Activated gamma-delta T cell treated with anti-CD3 and anti-CD28 coated beads, Interleukin-2, amount 50 U/mL, for 16 hours (primary cell): ENCODE measurements around the gene CWF19L1.
A peak's percentile ranks its signal among the peaks of the same experiment; 100 is the strongest.
"Not testable (repeated sequence)": the region's sequence is repeated elsewhere in the genome, so short reads cannot be mapped to it uniquely, and the experiment has no call there.

ENCODE experiments used
- DNase-seq: peaks from one replicate; pipeline ENCODE4 v3.0.0-alpha.2; 2020; ENCODE audit warnings: low read depth

The CWF19L1 gene

DNA sequence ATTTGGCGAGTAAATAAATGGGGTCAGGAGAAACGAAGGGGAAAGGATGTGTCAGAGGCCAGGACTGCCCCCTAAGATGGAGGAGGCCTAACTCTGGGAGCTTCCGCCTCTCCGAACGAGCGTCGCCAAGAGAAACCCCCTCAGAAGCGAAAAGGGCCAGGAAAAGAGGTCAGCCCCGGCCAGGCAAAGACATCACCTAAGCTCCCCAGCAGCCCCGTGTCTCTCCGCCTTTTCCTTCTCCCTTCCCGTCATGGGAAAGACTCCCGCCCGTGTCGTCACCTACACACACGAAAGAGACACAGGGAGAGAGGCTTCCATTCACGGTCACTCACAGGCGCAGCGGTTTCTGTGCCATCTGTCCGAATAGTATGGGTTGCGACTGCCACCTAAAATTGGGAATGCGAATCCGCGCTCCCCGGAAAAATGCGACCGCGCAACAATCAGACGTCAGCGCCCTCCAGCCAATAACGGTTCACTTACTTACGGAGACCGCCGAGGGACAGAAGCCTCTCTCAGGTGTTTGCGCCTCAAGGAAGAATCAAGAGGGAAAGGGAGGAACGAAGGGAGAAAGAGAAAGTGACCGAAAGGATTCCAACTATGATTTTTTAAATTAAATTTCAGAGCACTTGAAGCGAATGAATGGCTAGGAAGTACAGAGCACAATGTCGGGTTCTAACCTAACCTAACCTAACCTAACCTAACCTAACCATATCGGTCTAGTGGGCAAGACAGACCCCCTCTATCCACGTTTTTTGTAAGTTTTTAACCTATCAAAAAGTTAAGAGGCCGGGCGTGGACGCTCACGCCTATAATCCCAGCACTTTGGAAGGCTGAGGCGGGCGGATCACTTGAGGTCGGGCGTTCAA lies at the start of gene CWF19L1:
TSS of gene CWF19L1 (minus strand) at position 400 of the 866 bp plus-strand sequence. CDS start at position 355, 45 bp downstream.
- peak; percentile 36 for DNase-seq

DNA sequence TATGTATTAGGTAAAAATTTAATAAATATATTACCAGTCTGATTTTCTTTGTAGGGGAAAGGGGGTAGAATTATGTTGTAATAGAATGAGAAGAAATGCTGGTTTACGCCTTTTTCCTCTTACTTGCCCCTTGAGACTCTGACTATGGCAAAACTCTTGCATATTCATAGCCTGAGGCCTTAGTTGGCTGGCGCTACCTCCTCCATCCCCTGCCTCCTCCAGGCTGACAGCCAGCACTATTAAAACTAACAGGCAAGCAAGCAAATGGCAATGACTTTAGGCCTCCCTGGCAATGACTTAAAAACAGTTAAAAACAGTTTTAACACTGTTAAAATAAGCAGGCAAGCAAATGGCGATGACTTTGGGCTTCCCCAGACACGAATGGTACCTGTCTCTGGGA lies 48.2 kb upstream of the CWF19L1 start:
- DNase-seq: no peak

- DNase-seq: no peak
Observed at GRCh38 chr10:100311298-100311697, 43.9 kb upstream of the CWF19L1 start.

DNA sequence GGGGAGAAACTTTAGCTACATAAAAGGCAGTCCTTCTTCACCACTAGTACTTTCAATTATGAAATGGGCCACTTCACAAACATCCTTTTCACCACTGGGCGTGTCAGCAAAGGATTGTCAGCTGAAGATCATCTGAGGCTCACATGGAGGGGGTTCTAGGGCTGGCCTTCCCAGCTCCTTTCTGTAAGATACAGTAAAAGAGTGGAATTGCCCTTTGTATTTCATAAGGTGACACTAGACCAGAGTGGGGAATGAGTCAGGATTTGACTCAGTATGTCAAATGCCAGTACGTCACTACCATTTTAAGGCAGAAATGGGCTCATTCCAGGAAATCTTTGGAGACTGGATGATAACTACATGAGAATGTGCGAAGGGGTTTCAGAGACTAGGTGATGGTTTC lies 40.2 kb upstream of the CWF19L1 start:
- no peak for DNase-seq

DNA sequence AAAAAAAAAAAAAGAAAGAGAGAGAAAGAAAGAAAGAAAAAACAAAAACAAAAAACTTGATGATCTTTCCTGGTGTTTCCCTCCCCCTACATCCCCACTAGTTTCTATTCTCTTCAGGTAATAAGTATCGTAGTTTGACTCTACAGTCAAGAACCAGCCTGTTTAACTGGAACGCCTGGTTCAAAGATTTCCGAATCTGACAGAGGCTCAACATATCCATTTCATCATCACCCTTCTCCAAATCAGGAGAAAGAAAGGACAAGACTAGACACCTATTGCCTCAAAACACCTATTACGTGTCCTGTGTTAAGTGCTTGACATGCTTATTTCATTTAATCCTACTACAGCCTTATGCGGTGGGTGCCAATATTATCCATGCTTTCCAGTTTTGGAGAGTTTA lies 39.4 kb upstream of the CWF19L1 start:
- no peak for DNase-seq

GRCh38 chr10:100304414-100304813 lies 37.0 kb upstream of the CWF19L1 start:
- no peak for DNase-seq

DNA sequence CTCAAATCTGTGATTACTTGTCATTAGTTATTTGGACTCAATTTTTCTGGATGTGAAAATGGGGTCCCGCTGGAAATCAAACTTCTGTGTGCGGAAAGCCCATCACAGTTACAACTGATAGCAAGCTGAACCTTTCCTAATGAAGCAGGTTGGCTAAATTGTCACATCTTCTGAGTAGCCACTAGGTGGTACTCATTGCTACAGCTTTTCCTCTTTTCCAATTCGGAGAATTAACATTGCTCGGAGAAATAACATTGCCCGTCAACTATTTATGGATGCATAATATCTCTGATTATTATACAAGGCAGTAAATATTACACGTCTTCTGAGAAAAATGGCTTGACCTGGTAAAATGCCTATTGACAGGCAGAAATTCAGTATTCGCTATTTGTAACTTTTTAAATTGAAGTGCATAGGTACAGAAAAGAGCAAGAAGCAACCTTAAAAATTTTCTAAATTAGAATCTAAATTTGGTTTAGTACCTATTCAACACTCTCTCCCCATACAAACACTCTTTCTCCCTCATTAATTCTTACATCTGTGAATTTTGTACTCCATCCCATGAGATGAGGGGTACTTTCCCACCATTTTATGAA lies 36.4 kb upstream of the CWF19L1 start:
- DNase-seq: no peak

- DNase-seq: not testable (repeated sequence)
Observed at GRCh38 chr10:100301123-100301522, 33.7 kb upstream of the CWF19L1 start.

GRCh38 chr10:100297242-100297641 lies 29.8 kb upstream of the CWF19L1 start:
- DNase-seq: no peak

GRCh38 chr10:100293066-100293465 lies 25.6 kb upstream of the CWF19L1 start:
- no peak for DNase-seq

DNA sequence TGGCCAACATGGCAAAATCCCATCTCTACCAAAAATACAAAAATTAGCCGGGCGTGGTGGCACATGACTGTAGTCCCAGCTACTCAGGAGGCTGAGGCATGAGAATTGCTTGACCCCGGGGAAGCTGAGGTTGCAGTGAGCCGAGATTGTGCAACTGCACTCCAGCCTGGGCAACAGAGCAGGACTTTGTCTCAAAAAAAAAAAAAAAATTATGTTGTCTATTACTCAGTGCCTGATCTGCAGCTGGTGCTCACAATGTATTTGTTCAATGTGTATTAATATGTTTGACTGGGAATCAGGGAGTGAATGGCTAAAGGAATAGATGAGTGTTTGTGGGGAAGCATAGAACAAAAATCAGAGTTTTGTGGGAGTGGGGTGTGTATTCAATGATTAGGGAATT lies 24.9 kb upstream of the CWF19L1 start:
- DNase-seq: not testable (repeated sequence)

DNA sequence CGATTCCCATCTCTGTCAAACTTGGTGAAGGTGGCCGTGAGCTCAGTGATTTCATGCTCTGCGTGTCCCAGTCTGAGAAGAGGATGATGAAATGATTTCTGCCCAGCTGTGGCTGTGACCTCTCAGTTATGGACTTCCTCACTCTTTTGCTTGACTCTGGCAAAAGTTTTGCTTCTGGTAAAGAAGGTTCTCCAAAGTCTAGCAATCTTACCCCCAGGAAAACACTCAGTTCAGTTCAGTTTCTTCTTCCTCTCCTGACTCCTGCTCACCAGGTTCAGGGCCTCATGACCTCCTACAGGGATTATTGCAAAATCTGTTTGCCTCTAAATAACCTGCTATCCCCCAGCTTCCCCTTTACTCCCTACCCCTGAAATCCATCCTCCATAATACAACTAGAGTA lies 23.9 kb upstream of the CWF19L1 start:
- no peak for DNase-seq

- DNase-seq: no peak
Observed at GRCh38 chr10:100289641-100290040, 22.2 kb upstream of the CWF19L1 start.

DNA sequence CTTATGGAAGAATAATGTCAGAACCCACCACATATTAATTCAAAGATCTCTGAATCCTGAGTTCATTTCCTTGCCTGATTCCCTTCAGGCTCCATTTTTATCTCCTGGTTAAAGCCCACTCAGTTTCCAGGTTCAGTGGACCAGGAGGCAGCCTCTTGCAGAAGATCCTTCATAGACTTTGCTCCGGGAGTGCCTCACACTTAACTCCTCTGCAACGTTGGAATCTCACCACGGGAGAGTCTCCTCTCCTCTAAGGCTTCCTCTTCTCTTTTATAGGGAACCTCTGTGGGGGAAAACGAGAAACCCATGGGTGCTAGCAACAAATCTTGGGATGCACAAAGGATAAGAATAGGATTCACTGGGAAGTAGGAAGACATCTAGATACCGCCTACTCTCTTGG lies 20.8 kb upstream of the CWF19L1 start:
- no peak for DNase-seq

- no peak for DNase-seq
Observed at GRCh38 chr10:100287756-100288155, 20.3 kb upstream of the CWF19L1 start.

- DNase-seq: peak; percentile 81
Observed at GRCh38 chr10:100286051-100287033, 18.9 kb upstream of the CWF19L1 start, which contains the start of gene BLOC1S2. Gene BLOC1S2 (minus strand): TSS chr10:100286680. CDS start chr10:100286659, 21 bp downstream.

DNA sequence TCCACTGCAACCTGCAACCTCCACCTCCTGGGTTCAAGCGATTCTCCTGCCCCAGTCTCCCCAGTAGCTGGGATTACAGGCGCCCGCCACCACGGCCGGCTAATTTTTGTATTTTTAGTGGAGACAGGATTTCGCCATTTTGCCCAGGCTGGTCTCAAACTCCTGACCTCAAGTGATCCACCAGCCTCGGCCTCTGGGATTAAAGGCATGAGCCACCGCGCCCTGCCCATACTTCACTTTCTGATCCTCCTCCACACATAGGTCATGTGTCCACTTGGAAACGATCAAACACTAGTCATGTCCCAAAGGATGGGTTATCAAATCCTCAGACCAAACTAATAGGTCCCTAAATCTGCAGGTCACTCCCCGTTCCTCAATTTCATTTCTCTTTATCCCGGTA lies 17.9 kb upstream of the CWF19L1 start:
- not testable (repeated sequence) for DNase-seq

DNA sequence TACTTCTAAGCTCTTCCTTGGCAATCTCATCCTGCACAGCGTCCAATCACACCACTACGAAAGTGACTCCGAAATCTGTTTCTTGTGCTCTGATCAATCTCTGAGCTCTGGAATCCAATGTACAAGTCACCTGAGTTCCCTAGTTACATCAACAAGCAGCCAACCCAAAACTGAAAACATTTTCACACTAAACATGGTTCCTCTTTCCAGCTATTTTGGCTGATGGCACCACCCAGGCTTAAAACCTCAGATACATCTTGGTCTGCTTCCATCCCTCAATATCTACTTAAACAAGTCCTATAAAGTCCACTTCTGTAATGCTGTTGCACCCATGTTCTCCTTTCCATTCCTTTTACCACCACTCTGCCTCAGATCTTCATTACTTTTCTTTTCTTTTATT lies 15.5 kb upstream of the CWF19L1 start:
- DNase-seq: no peak

- not testable (repeated sequence) for DNase-seq
Observed at GRCh38 chr10:100276971-100277370, 9.5 kb upstream of the CWF19L1 start.

- no peak for DNase-seq
Observed at GRCh38 chr10:100265821-100266485, 1.5 kb downstream of the CWF19L1 start.

DNA sequence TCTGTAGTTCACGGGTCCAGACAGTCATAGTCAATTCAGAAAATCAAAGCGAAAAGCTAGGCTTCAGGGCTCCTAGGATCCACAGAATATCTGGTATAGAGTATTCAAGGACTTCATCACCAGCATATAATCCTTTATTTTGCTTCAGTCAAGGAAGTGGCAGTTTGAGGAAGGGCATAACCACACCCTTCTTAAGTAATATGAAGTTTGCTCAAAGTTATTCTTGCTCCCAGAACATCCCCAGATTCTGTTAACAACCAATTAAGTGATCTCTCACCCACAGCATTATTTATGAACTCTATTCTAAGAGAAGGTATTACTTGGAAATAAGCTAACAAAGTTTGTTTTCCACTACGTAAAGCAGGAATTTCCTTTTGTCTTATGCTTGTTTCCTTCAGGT lies 13.2 kb downstream of the CWF19L1 start:
- no peak for DNase-seq

GRCh38 chr10:100253041-100253440 lies 14.4 kb downstream of the CWF19L1 start:
- no peak for DNase-seq
